ENCODE data around the gene TENM4.

TENM4 gene

GRCh38 chr11:78809931-78810541 lies 630.8 kb downstream of the TENM4 start:
- no peaks in the 10 kb centered on the region for H4K20me1 ChIP-seq (ENCODE audit: control insufficient read depth, insufficient read depth, low read depth, low read length)
- no peaks in the 10 kb centered on the region for H3K4me1 ChIP-seq (ENCODE audit: control insufficient read depth, low read length)
- no peak overlapping the region for H3K4me3 ChIP-seq (ENCODE audit: low read length)
- H3K79me2 ChIP-seq (ENCODE audit: control insufficient read depth, low read length): no peaks in the 10 kb centered on the region
- H3K27ac ChIP-seq (ENCODE audit: low read depth, low read length): no peak overlapping the region
- no peaks in the 10 kb centered on the region for H3K9me2 ChIP-seq (replicated peaks; ENCODE audit: control insufficient read depth, low read length)
- H3K4me2 ChIP-seq (ENCODE audit: low read length): no peak overlapping the region
- H3K36me3 ChIP-seq (ENCODE audit: control insufficient read depth, low read length): no peaks in the 10 kb centered on the region
- H3F3A ChIP-seq (ENCODE audit: control insufficient read depth, insufficient read depth): no peaks in the 10 kb centered on the region
- H3K27me3 ChIP-seq (ENCODE audit: control insufficient read depth, low read length): no peaks in the 10 kb centered on the region
- TF ChIP-seq CTCF (IDR thresholded peaks at IDR 0.05; ENCODE audit: low read depth, low read length, poor library complexity, severe bottlenecking) (no peak), EZH2phosphoT487 (IDR thresholded peaks at IDR 0.05; ENCODE audit: borderline replicate concordance, low read length) (no peak)
- no peaks in the 10 kb centered on the region for H3K9me3 ChIP-seq (ENCODE audit: control insufficient read depth, insufficient read depth, low read length)

- H3K4me3 ChIP-seq (ENCODE audit: low read length): no peak overlapping the region
- no peaks in the 10 kb centered on the region for H4K20me1 ChIP-seq (ENCODE audit: control insufficient read depth, insufficient read depth, low read depth, low read length)
- no peaks in the 10 kb centered on the region for H3K9me2 ChIP-seq (replicated peaks; ENCODE audit: control insufficient read depth, low read length)
- H3K9me3 ChIP-seq (ENCODE audit: control insufficient read depth, insufficient read depth, low read length): no peaks in the 10 kb centered on the region
- no peaks in the 10 kb centered on the region for H3F3A ChIP-seq (ENCODE audit: control insufficient read depth, insufficient read depth)
- no peaks in the 10 kb centered on the region for H3K79me2 ChIP-seq (ENCODE audit: control insufficient read depth, low read length)
- no peaks in the 10 kb centered on the region for H3K36me3 ChIP-seq (ENCODE audit: control insufficient read depth, low read length)
- no peak for TF ChIP-seq CTCF (IDR thresholded peaks at IDR 0.05; ENCODE audit: low read depth, low read length, poor library complexity, severe bottlenecking)
- TF ChIP-seq EZH2phosphoT487 (IDR thresholded peaks at IDR 0.05; ENCODE audit: borderline replicate concordance, low read length): no peak
- no peaks in the 10 kb centered on the region for H3K27me3 ChIP-seq (ENCODE audit: control insufficient read depth, low read length)
- no peak overlapping the region for H3K4me2 ChIP-seq (ENCODE audit: low read length)
- no peak overlapping the region for H3K27ac ChIP-seq (ENCODE audit: low read depth, low read length)
- H3K4me1 ChIP-seq (ENCODE audit: control insufficient read depth, low read length): no peaks in the 10 kb centered on the region
Measured at GRCh38 chr11:78808923-78809322, 631.9 kb downstream of the TENM4 start.

GRCh38 chr11:78807351-78807750 lies 633.5 kb downstream of the TENM4 start:
- Histone ChIP-seq H3K27me3 (ENCODE audit: control insufficient read depth, low read length) (no peaks in the 10 kb centered on the region), H3K4me3 (ENCODE audit: low read length) (no peak overlapping the region), H3K9me2 (replicated peaks; ENCODE audit: control insufficient read depth, low read length) (no peaks in the 10 kb centered on the region), H3K36me3 (ENCODE audit: control insufficient read depth, low read length) (no peaks in the 10 kb centered on the region), H3K79me2 (ENCODE audit: control insufficient read depth, low read length) (no peaks in the 10 kb centered on the region), H4K20me1 (ENCODE audit: control insufficient read depth, insufficient read depth, low read depth, low read length) (no peaks in the 10 kb centered on the region), H3F3A (ENCODE audit: control insufficient read depth, insufficient read depth) (no peaks in the 10 kb centered on the region), H3K27ac (ENCODE audit: low read depth, low read length) (no peak overlapping the region), H3K9me3 (ENCODE audit: control insufficient read depth, insufficient read depth, low read length) (no peaks in the 10 kb centered on the region), H3K4me1 (ENCODE audit: control insufficient read depth, low read length) (no peaks in the 10 kb centered on the region), H3K4me2 (ENCODE audit: low read length) (no peak overlapping the region)
- TF ChIP-seq EZH2phosphoT487 (IDR thresholded peaks at IDR 0.05; ENCODE audit: borderline replicate concordance, low read length) (no peak), CTCF (IDR thresholded peaks at IDR 0.05; ENCODE audit: low read depth, low read length, poor library complexity, severe bottlenecking) (no peak)

Data from DOHH2 (cell line).